GM21381 (cell line): Measurements from ENCODE around the gene PIGM.

Source experiments
- ATAC-seq: cut with Tn5 transposase; IDR thresholded peaks from one replicate; pipeline ENCODE4 v1.9.1; 2021; ENCODE audit warnings: mild to moderate bottlenecking, moderate library complexity; ENCODE audit not compliant: unreplicated experiment

The PIGM gene

DNA sequence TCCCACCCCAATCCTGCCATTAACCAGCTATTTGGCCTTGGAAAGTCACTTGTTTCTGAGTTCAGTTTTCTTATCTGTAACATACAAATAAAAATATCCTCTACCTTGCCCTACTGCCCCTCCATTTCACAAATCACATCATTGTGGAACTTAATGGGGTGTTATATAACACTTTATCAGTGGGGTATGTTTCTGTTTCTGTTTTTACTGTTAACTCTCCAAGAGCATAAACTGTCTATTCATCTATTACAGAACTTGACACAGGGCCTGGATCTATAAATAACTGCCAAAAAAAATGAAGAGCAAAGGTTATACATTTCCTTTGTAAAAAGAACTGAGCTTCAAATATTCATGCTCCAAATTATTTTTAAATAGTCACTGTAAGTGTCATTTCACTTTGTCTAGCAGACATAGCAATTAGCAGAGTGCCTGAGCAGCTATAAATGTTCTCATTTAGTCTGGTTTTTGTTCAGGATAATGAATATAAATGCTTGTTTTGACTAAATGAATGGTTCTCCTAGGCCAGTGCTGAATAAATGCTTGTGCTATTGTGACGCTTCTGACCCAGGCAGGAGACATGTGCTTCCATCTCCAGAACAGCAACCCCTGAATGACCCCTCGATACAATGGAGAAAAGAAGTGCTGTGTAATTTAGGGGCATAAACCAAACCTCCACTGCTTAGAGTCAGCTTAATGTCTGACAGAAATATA is 7.4 kb downstream of the PIGM start:
- ATAC-seq = no peak

DNA sequence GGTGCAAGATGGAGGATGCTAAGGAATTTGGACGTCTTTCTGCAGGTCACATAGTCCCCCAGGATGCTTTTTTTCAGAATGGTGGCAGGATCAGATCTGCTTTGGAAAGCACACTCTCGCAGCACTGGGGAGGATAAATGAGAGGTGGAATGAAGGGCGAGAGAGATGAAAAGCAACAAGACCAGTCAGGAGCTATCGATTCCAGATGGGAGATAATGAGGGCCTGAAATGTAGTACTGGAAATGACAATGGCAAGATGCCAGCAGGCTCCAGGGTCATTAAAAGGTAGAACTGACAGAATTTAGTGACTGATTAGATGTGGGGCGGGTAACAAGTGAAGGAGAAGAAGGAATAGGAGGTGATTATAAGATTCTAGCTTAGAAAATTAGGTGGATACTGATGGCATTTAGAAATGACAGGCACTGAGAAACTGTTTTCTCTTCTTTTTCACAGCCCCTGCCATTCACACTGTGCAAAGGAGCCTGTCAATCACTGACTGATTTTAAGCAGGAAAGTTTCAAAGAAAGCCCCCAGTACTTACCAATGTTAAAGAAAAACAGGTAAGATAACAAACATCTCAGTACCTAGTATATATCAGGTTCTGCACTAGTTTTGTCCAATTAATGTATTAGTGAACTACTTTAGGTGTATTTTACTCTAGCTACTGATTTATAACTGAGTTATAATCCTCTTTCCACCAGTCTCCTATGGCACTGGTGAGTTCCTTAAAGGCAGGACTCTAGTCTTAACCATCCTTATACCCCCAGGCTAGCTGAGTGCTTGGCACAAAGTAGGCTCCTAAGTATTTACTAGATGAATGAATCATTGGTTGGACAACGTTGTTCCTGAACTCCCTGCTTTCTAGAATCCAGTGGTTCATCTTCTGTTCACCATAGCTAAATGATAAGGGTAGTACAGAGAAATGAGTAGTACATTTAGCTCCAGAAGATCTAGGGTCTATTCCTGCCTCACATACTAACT is 9.2 kb downstream of the PIGM start:
- no peak for ATAC-seq

DNA sequence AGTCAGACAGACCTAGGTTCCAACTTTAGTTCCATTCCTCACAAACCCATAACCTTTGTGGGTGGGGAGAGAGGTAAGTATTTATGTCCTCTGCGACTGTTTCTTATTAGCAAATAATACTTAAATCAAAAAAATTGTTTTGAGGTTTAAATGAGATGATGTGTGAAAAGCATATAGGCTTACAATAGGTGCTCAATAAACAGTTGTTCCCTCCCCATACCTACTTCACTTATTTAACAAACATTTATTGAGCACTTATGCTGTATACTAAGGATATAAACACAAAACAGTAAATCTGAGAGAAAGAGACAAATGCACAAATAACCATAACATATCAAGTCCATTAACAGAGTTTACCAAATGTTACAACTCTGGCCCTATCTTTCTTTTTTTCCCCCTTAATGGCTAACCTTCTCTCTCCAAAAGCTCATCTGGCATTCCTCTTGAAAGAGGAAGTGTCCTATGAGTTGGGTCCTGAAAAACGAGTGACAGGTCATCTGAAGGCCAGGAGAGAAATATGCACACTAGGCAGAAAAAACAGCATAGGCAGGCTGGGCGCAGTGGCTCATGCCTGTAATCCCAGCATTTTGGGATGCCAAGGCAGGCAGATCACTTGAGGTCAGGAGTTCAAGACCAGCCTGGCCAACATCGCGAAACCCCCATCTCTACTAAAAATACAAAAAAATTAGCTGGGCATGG is 10.3 kb downstream of the PIGM start:
- ATAC-seq = no peak

DNA sequence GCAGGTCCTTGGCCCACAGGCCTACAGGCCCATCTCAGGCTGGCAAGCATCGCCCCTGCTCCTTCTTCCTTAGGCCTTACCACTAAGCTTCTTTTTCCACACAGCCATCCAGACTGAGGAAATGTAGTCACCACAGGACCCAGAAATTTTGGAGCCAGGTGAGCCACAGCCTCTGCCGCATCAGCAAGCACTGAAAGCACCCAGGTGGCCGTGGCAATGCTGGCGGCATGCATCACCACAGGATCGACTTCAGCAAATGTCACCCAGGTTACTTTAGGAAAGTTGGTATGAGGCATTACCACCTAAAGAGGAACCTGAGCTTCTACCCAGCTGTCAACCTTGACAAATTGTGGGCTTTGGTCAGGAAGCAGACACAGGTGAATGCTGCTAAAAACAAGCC is 11.6 kb downstream of the PIGM start:
- no peak for ATAC-seq

DNA sequence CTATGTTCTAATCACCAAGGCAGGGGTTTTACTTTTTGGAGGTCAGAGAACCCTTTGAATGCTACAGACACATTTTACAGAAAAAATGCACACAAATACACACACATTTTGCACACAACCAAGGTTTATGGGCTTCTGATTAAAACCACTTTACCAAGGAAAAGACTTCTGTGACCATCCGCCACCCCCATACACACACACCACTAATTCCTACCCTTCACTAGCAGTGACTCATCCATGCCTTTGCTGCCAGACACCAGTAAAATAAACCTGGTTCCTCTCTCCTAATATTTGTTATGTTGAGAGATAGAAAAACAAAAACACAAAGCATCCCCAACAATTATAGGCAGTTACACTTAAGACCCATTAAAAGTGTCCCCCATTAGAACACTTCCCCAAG is 12.9 kb downstream of the PIGM start:
- no peak for ATAC-seq

DNA sequence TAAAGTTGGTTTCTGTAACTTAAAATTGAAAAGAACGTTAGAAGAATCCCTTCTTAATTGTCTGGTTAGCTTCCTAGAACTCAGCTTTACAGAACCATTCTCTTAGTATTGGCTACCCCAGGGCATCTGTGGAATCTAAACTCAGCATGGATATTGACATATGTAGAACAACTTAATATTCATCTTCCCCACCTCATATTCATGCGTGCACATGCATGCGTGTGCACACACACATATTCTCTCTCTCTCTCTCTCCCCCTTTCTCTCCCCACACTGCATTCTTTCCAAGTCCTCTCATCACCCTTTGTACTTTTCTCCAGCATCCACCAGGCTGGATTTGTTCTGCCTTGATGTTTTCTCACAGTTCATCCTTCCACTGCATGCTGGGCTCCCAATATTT is 13.4 kb downstream of the PIGM start:
- ATAC-seq = no peak

DNA sequence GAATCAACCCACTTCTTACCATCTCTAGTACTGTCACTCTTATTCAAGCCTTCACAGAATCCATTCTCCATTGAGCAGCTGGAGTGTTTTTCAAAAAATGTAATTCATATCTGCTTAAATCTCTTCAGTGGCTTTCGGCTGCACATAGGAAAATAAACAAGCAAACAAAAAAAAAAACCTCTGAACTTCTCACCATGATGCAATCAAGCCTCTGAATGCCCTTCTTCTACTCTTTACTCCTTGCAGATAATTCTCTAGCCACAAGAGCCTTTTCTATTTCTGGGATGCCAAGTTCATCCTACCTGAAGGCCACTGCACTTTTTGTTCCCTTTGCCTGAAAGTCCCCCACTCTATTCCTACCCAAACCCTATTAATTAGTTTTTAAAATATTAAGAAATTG is 14.2 kb downstream of the PIGM start:
- no peak for ATAC-seq

DNA sequence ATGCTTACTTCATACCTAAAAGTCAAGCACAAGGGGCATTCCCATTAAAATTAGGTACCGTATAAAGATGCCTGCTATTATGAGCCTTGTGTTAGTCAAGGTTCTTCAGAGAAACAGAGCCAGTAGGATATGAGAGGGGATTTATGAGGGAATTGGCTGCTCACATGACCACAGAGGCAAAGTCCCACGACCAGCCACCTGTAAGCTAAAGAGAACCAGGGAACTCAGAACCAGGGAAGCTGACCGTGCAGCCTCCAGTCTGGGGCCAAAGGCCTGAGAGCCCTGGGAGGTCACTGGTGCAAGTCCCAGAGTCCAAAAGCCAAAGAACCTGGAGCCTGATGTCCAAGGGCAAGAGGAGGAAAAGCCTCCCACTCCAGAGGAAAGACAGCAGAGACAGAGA is 20.0 kb downstream of the PIGM start:
- ATAC-seq = no peak

DNA sequence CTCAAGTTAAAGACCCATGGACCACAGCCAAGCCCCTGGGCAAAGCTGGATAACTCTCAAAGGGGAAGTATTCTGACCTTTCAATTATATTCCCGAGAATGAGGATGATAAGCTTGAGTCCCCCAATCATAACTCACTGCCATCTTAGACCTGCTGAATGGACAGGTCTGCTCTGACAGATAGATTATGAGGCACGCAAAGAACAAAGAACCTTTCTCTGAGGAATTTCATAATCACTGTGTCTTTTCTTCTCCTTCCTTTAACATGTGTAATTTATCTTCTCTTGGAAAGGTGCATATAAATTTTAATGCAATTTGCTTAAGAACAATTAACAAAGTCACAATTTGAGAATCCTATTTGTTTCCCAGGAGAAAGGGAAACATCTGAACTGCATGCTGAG is 22.0 kb downstream of the PIGM start:
- ATAC-seq = no peak

DNA sequence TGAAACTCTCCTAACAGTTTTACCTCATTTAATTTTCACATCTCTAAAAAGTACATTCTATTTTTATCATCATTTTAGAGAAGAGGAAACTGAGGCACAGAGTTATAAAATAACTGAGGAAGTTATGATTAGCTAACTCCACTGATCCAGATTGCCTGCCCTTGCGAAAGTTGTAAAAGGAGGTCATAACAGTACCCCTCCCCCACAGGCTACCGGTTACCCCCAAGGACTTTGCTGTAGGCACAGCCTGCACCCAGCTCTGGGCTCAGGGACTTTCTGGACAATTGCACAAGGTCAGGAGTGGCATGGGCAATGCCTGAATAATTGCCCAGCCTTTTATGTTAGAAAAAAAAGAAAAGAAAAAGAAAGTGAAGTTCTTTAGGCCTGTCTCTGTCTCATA is 22.7 kb downstream of the PIGM start:
- no peak for ATAC-seq

DNA sequence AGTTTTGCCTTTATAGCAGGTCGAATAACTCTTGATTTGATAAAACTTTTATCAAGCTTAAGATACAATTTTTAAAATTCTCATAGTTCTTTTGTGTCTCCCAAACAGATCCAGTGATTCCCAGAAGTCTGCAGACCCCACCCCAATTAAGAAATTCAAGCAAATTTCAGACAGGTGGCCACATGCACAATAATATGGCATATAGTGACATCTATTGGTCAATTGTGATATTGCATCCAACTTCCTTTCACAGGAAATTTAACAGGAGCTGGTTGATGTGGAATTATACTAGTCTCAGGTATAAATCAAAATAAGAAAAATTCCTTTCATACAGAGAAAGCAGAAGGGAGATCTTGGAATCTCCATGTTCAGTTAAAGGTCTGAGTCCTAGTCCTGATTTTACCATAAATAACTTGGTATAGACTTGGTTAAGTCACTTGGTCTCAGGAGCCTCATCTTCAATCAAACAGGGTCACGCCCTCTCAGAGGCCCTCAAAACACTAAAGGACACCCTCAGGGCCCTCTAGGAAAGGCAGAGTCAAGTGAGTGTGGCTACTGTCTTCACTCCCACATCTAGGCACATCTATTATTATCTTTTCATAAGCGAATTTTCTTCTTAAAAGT is 24.1 kb downstream of the PIGM start:
- no peak for ATAC-seq

DNA sequence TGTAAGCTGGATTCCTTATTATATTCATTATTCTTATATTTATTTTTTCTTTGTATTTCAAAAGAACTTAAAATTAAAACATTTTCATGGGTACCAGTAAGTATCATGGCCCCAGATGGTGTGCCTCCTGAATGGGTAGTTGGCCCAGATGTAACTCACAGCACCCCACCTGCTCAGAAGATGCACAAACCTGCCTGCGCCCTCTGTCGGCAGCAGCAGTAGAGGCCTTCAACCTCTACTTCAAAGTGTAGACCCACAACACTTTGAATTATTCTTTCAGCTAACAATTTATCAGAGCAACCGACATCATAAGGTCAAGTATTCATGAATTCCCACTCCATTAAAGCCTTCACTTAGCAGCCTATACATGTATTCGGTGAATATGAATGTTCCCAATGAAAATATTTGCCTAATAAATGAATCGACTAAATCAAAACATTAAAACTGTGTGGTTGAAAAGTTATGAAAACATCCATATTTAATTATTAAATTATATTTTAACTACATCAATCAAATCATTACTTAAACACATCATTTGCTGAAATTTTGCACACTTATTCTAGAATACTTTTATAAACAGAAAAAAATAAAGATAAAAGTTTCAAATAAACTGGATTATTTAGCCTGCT is 25.4 kb downstream of the PIGM start:
- ATAC-seq = peak; percentile 60

DNA sequence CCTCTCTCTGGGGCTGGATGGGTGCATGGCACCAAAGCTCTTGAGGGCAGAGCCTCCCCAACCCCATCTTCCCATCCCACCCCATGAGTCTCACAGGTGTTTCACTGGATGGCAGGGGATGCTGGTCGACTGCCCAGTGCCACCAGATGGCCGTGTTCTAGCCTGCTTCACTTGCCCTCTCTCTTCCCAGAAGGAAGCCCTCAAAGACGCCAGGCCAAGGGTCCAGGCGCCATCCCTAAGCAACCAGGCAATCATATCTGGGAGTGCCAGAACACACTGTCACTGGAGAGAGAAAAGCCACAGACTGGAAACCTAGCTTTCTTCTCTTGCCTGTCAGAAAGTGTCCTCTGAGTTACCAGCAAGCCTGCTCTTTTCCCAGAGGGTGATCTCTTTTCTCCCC is 26.7 kb downstream of the PIGM start:
- ATAC-seq = no peak

DNA sequence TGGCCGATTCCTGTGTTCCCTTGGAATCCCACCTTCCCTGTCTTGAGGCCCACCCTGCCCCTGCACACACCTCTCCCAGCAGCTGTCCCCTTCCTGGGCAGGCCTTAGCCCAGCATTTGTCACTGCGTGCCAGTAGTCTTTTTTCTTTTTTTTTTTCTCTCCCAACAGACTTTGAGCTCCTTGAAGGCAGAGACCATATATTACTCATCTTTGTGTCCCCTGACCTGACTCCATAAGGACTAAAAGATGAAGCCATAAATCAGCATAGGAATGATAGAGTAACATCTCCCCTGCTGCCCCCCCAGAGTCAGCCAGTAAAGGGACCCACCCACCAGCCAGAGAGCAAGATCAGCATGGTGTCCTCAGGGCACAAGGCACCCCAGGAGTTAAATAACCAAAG is 27.4 kb downstream of the PIGM start:
- no peak for ATAC-seq

DNA sequence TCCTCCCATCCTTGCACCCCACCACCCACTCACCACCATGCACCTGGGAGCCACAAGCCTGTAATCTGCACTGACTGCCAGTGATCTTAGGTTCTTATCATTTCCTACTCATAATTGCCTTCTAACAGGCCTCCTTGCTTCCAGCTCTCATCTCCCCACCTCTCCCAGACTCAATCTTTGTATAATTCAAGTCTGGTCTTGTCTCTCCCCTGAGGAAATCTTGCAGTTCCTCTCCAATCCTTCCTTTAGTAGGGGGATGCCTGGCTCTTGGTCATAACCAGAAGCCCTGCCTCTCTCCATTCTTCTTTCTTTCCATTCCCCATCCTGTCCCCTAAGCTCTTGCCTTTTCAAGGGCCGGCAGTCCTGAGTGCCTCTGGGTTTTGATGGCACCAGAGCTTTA is 27.8 kb downstream of the PIGM start:
- ATAC-seq = no peak

DNA sequence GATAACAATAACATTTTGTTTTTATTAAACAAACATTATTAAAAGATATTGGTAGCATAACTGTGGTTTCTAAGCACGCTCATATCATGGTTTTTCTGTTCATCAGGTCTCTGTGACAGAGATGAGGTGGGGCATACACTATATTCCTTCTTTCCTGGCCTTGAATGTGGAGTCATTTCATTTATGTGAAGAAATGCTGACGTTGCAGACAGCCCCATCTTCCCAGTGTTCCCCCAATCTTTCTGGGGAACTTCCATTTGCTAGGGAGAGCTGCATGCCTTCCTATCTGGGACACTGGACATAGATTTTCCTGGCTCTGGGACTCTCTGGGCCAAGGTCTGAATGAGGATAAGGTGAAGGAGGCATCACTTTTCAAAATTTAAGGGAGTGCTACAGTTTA is 30.4 kb downstream of the PIGM start:
- ATAC-seq = no peak

DNA sequence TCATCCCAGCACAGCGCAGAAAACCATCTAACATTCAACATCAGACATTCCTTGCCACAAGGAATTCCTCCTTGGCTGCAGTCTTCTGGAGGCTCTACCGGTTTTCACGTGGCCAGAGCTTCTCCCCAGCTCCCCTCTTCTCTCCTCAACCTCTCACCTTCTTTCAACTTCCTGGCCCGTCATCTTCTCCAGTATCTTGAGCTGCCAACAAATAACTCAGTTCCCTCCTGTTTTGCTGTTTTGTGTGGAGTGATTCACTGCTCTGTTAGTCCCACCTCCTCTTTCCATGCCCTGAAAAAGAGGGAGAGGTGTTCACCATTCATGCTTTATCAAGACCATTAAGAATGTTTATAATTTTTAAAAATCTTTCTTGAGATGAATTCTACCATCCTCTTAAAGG is 32.6 kb downstream of the PIGM start:
- no peak for ATAC-seq

DNA sequence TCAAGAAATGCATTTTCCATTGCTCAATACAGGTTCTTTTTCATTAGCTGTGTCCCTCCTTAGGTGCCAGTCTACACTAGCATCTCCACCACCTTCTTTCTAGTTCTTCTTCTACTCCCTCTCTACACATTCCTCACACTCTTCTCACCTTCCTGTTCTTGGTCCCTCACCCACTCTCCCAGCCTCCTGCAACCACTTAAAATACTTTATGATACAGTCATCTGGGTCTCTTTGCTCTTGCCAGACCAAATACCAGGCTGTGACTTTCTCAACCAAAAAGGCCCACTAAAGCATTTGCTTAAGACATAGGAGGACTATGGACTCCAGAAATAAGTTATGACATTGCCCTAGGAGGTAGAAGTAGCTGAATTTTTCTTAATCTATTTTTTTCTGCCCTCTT is 35.1 kb downstream of the PIGM start:
- ATAC-seq = no peak

DNA sequence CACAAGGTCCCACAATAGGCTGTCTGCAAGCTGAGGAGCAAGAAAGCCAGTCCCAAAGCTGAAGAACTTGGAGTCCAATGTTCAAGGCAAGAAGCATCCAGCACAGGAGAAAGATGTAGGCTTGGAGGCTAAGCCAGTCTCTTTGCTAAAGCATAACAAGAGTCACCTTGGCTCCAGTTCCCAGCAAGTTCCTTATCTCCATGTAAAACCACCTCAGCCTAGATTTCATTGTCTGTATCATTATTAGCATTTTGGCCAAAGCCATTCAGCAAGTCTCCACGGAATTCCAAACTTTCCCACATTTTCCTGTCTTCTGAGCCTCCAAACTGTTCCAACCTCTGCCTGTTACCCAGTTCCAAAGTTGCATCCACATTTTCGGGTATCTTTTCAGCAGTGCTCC is 36.9 kb downstream of the PIGM start:
- ATAC-seq = no peak

DNA sequence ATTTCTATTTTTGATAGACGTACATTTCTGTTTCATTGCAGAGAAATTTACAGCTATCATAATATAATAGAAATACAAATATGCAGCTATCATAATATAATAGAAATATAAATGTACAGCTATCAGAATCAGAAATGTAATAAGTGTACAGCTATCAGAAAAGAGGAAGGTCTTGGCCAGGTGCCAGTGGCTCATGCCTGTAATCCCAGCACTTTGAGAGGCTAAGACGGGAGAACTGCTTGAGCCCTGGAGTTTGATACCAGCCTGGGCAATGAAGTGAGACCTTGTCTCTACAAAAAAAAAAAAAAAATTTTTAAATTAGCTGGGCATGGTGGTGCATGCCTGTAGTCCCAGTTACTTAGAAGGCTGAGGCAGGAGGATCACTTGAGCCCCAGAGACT is 37.9 kb downstream of the PIGM start:
- ATAC-seq = no peak

DNA sequence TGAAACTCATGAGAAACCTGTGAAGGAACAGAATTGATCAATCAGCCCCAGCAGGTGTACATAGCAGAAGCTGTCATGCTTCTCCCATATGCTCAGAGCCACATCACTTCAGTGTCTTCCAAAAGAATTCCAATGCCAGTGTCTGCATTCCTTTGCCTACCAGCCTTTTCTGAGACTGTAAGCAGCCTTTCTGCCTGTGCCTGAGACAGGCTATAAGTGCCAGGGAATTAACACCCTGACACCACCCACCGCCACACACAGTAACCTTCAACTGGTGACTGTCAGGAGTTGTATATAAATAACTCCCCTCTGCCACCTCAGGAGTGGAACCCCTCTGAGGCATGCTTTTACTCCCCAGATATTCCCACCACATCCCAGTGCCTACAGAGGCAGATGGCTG is 39.6 kb downstream of the PIGM start:
- no peak for ATAC-seq
